CD4-positive, alpha-beta T cell treated with Interleukin-17A for 4 hours (primary cell): Measurements from ENCODE around the gene BATF2.
"Not testable (repeated sequence)": the region's sequence is repeated elsewhere in the genome, so short reads cannot be mapped to it uniquely, and the experiment has no call there.

ENCODE experiments used
- DNase-seq: peaks from one replicate; pipeline ENCODE4 v3.0.0-alpha.2; 2020; ENCODE audit warnings: mixed read lengths

BATF2 gene

GRCh38 chr11:65013130-65013887 is 16.5 kb upstream of the BATF2 start:
- peak; percentile 92 for DNase-seq

GRCh38 chr11:65008873-65009272 is 12.1 kb upstream of the BATF2 start:
- DNase-seq = no peak

- no peak for DNase-seq
These were observed 11.2 kb upstream of the BATF2 start for GRCh38 chr11:65008016-65008415.

- not testable (repeated sequence) for DNase-seq
These were observed 7.2 kb upstream of the BATF2 start for GRCh38 chr11:65003968-65004367.

- no peak for DNase-seq
These were observed 6.5 kb upstream of the BATF2 start for GRCh38 chr11:65003282-65003681.

- no peak for DNase-seq
These were observed 5.9 kb upstream of the BATF2 start for GRCh38 chr11:65002706-65003105.

- no peak for DNase-seq
These were observed 2.7 kb upstream of the BATF2 start for GRCh38 chr11:64999478-64999877.

- DNase-seq = no peak
These were observed 2.1 kb upstream of the BATF2 start for GRCh38 chr11:64998690-64999431.

- DNase-seq = no peak
These were observed 1.4 kb upstream of the BATF2 start for GRCh38 chr11:64998141-64998540.

- no peak for DNase-seq
These were observed 453 bp downstream of the BATF2 start for GRCh38 chr11:64996327-64996709.

GRCh38 chr11:64994318-64994717 is 2.5 kb downstream of the BATF2 start:
- no peak for DNase-seq

- DNase-seq = no peak
These were observed 6.4 kb downstream of the BATF2 start for GRCh38 chr11:64990222-64990923.

- no peak for DNase-seq
These were observed 7.4 kb downstream of the BATF2 start for GRCh38 chr11:64989416-64989815.

GRCh38 chr11:64987998-64988854 is 8.5 kb downstream of the BATF2 start:
- no peak for DNase-seq

GRCh38 chr11:64983339-64983738 is 13.4 kb downstream of the BATF2 start:
- not testable (repeated sequence) for DNase-seq

- no peak for DNase-seq
These were observed 20.1 kb downstream of the BATF2 start for GRCh38 chr11:64976651-64977050.

GRCh38 chr11:64974124-64974523 is 22.6 kb downstream of the BATF2 start:
- DNase-seq = no peak

GRCh38 chr11:64971421-64972233 is 25.1 kb downstream of the BATF2 start, which contains the start of gene MAJIN:
TSS of gene MAJIN (minus strand) at chr11:64972108. CDS start at chr11:64959405, 12,703 bp downstream.
- DNase-seq = peak; percentile 94

GRCh38 chr11:64970731-64971151 is 26.0 kb downstream of the BATF2 start:
- peak; percentile 25 for DNase-seq

- no peak for DNase-seq
These were observed 27.6 kb downstream of the BATF2 start for GRCh38 chr11:64969209-64969608.

- no peak for DNase-seq
These were observed 29.4 kb downstream of the BATF2 start for GRCh38 chr11:64967375-64967774.
